Small intestine (tissue), 16 donors: ENCODE data around the gene LDHA. TPM values are rescaled to one million over a fixed set of nuclear protein-coding genes. Genes with fewer than 3 reads are reported as not detected.

Source experiments
- DNase-seq, 2 donors: peaks; one replicate each; pipeline versions ENCODE4 v3.0.0 to v3.0.0-alpha.2; 2013
- FAIRE-seq: peaks from 2 replicates; lab custom pipeline; 2012; peaks lifted over from hg19 to GRCh38; lab: Jason Lieb, UNC
- H3K27ac ChIP-seq, 3 donors: one replicate each; pipeline ENCODE4 v1.5.1; 2013; ENCODE audit warnings: low read length in 2 of 3, mild to moderate bottlenecking in 2 of 3, control low read depth in 1 of 3, inconsistent platforms in 1 of 3, low read depth in 1 of 3, moderate library complexity in 1 of 3
- H3K27me3 ChIP-seq, 3 donors: one replicate each; pipeline ENCODE4 v1.6.1; 2013; ENCODE audit warnings: low read length in 3 of 3, inconsistent platforms in 1 of 3; ENCODE audit not compliant: control insufficient read depth in 3 of 3, insufficient read depth in 3 of 3
- H3K36me3 ChIP-seq, 3 donors: one replicate each; pipeline ENCODE4 v1.6.1; 2013; ENCODE audit warnings: low read length in 3 of 3, inconsistent platforms in 1 of 3, low read depth in 1 of 3, mild to moderate bottlenecking in 1 of 3, moderate library complexity in 1 of 3; ENCODE audit not compliant: control insufficient read depth in 3 of 3, insufficient read depth in 2 of 3
- H3K4me1 ChIP-seq, 3 donors: one replicate each; pipeline ENCODE4 v1.6.1; 2013; ENCODE audit warnings: low read length in 2 of 3, inconsistent platforms in 1 of 3, low read depth in 1 of 3, mild to moderate bottlenecking in 1 of 3, moderate library complexity in 1 of 3; ENCODE audit not compliant: control insufficient read depth in 3 of 3, insufficient read depth in 2 of 3
- H3K4me3 ChIP-seq, 3 donors: one replicate each; pipeline ENCODE4 v1.5.1; 2013; ENCODE audit warnings: low read length in 3 of 3, control low read depth in 1 of 3, inconsistent platforms in 1 of 3, low read depth in 1 of 3, mild to moderate bottlenecking in 1 of 3, moderate library complexity in 1 of 3
- H3K9me3 ChIP-seq, 2 donors: one replicate each; pipeline ENCODE4 v1.6.1; 2013; ENCODE audit warnings: low read depth in 1 of 2, low read length in 1 of 2; ENCODE audit not compliant: control insufficient read depth in 2 of 2, insufficient read depth in 1 of 2
- WGBS, 3 donors: extraction: QIAGEN DNeasy Blood & Tissue Kit; methylation state at CpG; one replicate each; pipeline ENCODE4 v1.1.7; 2013; 5-methylcytosine and 5-hydroxymethylcytosine counted together
- long read RNA-seq, 10 donors: transcript quantifications; one replicate each; lab custom pipeline, GENCODE V29; 2026
- polyA plus RNA-seq, 4 donors: library from polyadenylated mRNA; stranded (reverse) in 3 of 4; unstranded in 1 of 4; fragments of 200-250 nt in 3 of 4; fragments of 120-200 nt in 1 of 4; gene quantifications; one replicate each; pipeline versions ENCODE4 v1.2.1 to v1.2.3, GENCODE V29; 2013
- donor health status: healthy with polysubstance abuse.
- donor health status: control.
- donor health status: control.
- donor health status: Bipolar disorder and iron deficiency.
- donor health status: healthy.

LDHA gene
- polyA plus RNA-seq, result 100 to 1,000 TPM; 349 to 825 (median 616) TPM
- long read RNA-seq, donor 1, transcript LDHA-205 (8 exons, 2,416 nt), result major isoform, 261 of 623 reads
- long read RNA-seq, donor 1, transcript LDHA-220 (7 exons, 1,288 nt), result minor isoform, 21 of 623 reads
- long read RNA-seq, donor 1, transcript LDHA-202 (5 exons, 2,169 nt), result minor isoform, 12 of 623 reads
- long read RNA-seq, donor 1, transcript LDHA-216 (4 exons, 1,345 nt), result minor isoform, 37 of 623 reads
- long read RNA-seq, donor 1, partial matches to known transcripts, result 271 of 623 reads
- long read RNA-seq, donor 1, other reads (novel, unspliced or antisense), result 6 of 623 reads
- long read RNA-seq, donor 2, transcript LDHA-205 (8 exons, 2,416 nt), result major isoform, 117 of 149 reads
- long read RNA-seq, donor 2, transcript LDHA-216 (4 exons, 1,345 nt), result minor isoform, 13 of 149 reads
- long read RNA-seq, donor 2, partial matches to known transcripts, result 13 of 149 reads
- long read RNA-seq, donor 2, other reads (novel, unspliced or antisense), result 0 of 149 reads
- long read RNA-seq, donor 3, transcript LDHA-202 (5 exons, 2,169 nt), result minor isoform, 12 of 248 reads
- long read RNA-seq, donor 3, transcript LDHA-205 (8 exons, 2,416 nt), result major isoform, 67 of 248 reads
- long read RNA-seq, donor 3, transcript LDHA-216 (4 exons, 1,345 nt), result minor isoform, 32 of 248 reads
- long read RNA-seq, donor 3, partial matches to known transcripts, result 129 of 248 reads
- long read RNA-seq, donor 3, other reads (novel, unspliced or antisense), result 0 of 248 reads
- long read RNA-seq, donor 4, transcript LDHA-205 (8 exons, 2,416 nt), result major isoform, 9 of 12 reads
- long read RNA-seq, donor 4, partial matches to known transcripts, result 0 of 12 reads
- long read RNA-seq, donor 4, other reads (novel, unspliced or antisense), result 0 of 12 reads
- long read RNA-seq, donor 5, transcript LDHA-205 (8 exons, 2,416 nt), result major isoform, 22 of 73 reads
- long read RNA-seq, donor 5, transcript LDHA-216 (4 exons, 1,345 nt), result minor isoform, 11 of 73 reads
- long read RNA-seq, donor 5, partial matches to known transcripts, result 32 of 73 reads
- long read RNA-seq, donor 5, other reads (novel, unspliced or antisense), result 0 of 73 reads
- long read RNA-seq, donor 6, transcript LDHA-205 (8 exons, 2,416 nt), result major isoform, 189 of 450 reads
- long read RNA-seq, donor 6, transcript LDHA-220 (7 exons, 1,288 nt), result minor isoform, 21 of 450 reads
- long read RNA-seq, donor 6, transcript LDHA-216 (4 exons, 1,345 nt), result minor isoform, 30 of 450 reads
- long read RNA-seq, donor 6, transcript LDHA-202 (5 exons, 2,169 nt), result minor isoform, 19 of 450 reads
- long read RNA-seq, donor 6, partial matches to known transcripts, result 186 of 450 reads
- long read RNA-seq, donor 6, other reads (novel, unspliced or antisense), result 0 of 450 reads
- long read RNA-seq, donor 7, result 0 reads
- long read RNA-seq, donor 8, transcript LDHA-205 (8 exons, 2,416 nt), result major isoform, 24 of 44 reads
- long read RNA-seq, donor 8, transcript LDHA-216 (4 exons, 1,345 nt), result minor isoform, 5 of 44 reads
- long read RNA-seq, donor 8, partial matches to known transcripts, result 13 of 44 reads
- long read RNA-seq, donor 8, other reads (novel, unspliced or antisense), result 0 of 44 reads
- long read RNA-seq, donor 9, transcript LDHA-205 (8 exons, 2,416 nt), result major isoform, 33 of 72 reads
- long read RNA-seq, donor 9, transcript LDHA-216 (4 exons, 1,345 nt), result minor isoform, 7 of 72 reads
- long read RNA-seq, donor 9, partial matches to known transcripts, result 27 of 72 reads
- long read RNA-seq, donor 9, other reads (novel, unspliced or antisense), result 0 of 72 reads
- long read RNA-seq, donor 10, transcript LDHA-216 (4 exons, 1,345 nt), result minor isoform, 14 of 298 reads
- long read RNA-seq, donor 10, transcript LDHA-202 (5 exons, 2,169 nt), result minor isoform, 6 of 298 reads
- long read RNA-seq, donor 10, transcript LDHA-220 (7 exons, 1,288 nt), result minor isoform, 20 of 298 reads
- long read RNA-seq, donor 10, transcript LDHA-205 (8 exons, 2,416 nt), result major isoform, 211 of 298 reads
- long read RNA-seq, donor 10, partial matches to known transcripts, result 40 of 298 reads
- long read RNA-seq, donor 10, other reads (novel, unspliced or antisense), result 0 of 298 reads

GRCh38 chr11:18394275-18394927, at the start of gene LDHA:
Gene LDHA, plus strand, starts transcription at chr11:18394563. Its CDS starts 2,280 bp downstream, at chr11:18396843.
- peak within 1 kb of the TSS; percentile 92 to 99 (median 98) for H3K27ac ChIP-seq
- peak; percentile 97 to 99 for DNase-seq
- H3K9me3 ChIP-seq, result no peaks in the 10 kb centered on the region
- H3K27me3 ChIP-seq, result no peaks in the 10 kb centered on the region
- no peak for FAIRE-seq
- WGBS, 3 donors, result 0 to 1% (median 0%) methylated on average over 53 to 60 of the region's 60 CpGs
- peaks cover 2 to 22% (median 4%) of the 10 kb centered on the region in 3 donors for H3K4me1 ChIP-seq
- peak within 1 kb of the TSS; percentile 80 to 98 (median 80) for H3K4me3 ChIP-seq
- peaks cover 9 to 15% (median 15%) of the 10 kb centered on the region in 3 donors for H3K36me3 ChIP-seq

- Histone ChIP-seq H3K36me3 (peaks cover 9 to 38% (median 9%) of the 10 kb centered on the region in 3 donors), H3K4me1 (no peaks in the 10 kb centered on the region), H3K27me3 (no peaks in the 10 kb centered on the region), H3K4me3 (no peak overlapping the region), H3K27ac (no peak overlapping the region), H3K9me3 (no peaks in the 10 kb centered on the region)
- DNase-seq, result no peak
- FAIRE-seq, result no peak
- WGBS, 3 donors, result 85 to 90% (median 87%) methylated on average over 5 of the region's 5 CpGs
Observed at GRCh38 chr11:18347471-18348125, 46.8 kb upstream of the LDHA start.

- H3K27me3 ChIP-seq, result no peaks in the 10 kb centered on the region
- H3K4me3 ChIP-seq, result no peak overlapping the region
- WGBS, 3 donors, result 91 to 94% (median 94%) methylated on average over 3 of the region's 3 CpGs
- FAIRE-seq (no peak), DNase-seq (no peak)
- no peak overlapping the region for H3K27ac ChIP-seq
- no peaks in the 10 kb centered on the region for H3K9me3 ChIP-seq
- no peaks in the 10 kb centered on the region for H3K4me1 ChIP-seq
- H3K36me3 ChIP-seq, result peaks cover 2 to 36% (median 4%) of the 10 kb centered on the region in 3 donors
Observed at GRCh38 chr11:18352581-18352980, 41.8 kb upstream of the LDHA start.

- peaks cover 8 to 49% (median 21%) of the 10 kb centered on the region in 3 donors for H3K36me3 ChIP-seq
- FAIRE-seq (no peak), DNase-seq (no peak)
- no peaks in the 10 kb centered on the region for H3K9me3 ChIP-seq
- WGBS, 3 donors, result 93 to 95% (median 93%) methylated on average over 4 of the region's 4 CpGs
- H3K27ac ChIP-seq, result no peak overlapping the region
- no peaks in the 10 kb centered on the region for H3K4me1 ChIP-seq
- H3K4me3 ChIP-seq, result no peak overlapping the region
- no peaks in the 10 kb centered on the region for H3K27me3 ChIP-seq
Observed at GRCh38 chr11:18358646-18359045, 35.7 kb upstream of the LDHA start.

- no peak for DNase-seq
- Histone ChIP-seq H3K9me3 (no peaks in the 10 kb centered on the region), H3K4me1 (no peaks in the 10 kb centered on the region), H3K27me3 (no peaks in the 10 kb centered on the region), H3K27ac (no peak overlapping the region), H3K4me3 (no peak overlapping the region), H3K36me3 (peaks cover 20 to 49% (median 22%) of the 10 kb centered on the region in 3 donors)
- FAIRE-seq, result no peak
- WGBS, 3 donors, result 91 to 95% (median 93%) methylated on average over 5 of the region's 5 CpGs
Observed at GRCh38 chr11:18361154-18361553, 33.2 kb upstream of the LDHA start.

GRCh38 chr11:18364495-18365073, 29.8 kb upstream of the LDHA start:
- Histone ChIP-seq H3K27ac (no peak overlapping the region), H3K9me3 (no peaks in the 10 kb centered on the region), H3K36me3 (peaks cover 20 to 40% (median 23%) of the 10 kb centered on the region in 3 donors), H3K4me1 (peaks cover 0 to 5% (median 2%) of the 10 kb centered on the region in 3 donors), H3K4me3 (no peak overlapping the region), H3K27me3 (no peaks in the 10 kb centered on the region)
- 88 to 96% (median 94%) methylated on average over 4 of the region's 4 CpGs for WGBS, 3 donors
- FAIRE-seq (no peak), DNase-seq (no peak)
